Measurements from ENCODE around the gene TMEM174.

GRCh38 chr5:73205305-73205704 is 32.3 kb downstream of the TMEM174 start:
- TF ChIP-seq, protein P1, sequence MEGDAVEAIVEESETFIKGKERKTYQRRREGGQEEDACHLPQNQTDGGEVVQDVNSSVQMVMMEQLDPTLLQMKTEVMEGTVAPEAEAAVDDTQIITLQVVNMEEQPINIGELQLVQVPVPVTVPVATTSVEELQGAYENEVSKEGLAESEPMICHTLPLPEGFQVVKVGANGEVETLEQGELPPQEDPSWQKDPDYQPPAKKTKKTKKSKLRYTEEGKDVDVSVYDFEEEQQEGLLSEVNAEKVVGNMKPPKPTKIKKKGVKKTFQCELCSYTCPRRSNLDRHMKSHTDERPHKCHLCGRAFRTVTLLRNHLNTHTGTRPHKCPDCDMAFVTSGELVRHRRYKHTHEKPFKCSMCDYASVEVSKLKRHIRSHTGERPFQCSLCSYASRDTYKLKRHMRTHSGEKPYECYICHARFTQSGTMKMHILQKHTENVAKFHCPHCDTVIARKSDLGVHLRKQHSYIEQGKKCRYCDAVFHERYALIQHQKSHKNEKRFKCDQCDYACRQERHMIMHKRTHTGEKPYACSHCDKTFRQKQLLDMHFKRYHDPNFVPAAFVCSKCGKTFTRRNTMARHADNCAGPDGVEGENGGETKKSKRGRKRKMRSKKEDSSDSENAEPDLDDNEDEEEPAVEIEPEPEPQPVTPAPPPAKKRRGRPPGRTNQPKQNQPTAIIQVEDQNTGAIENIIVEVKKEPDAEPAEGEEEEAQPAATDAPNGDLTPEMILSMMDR (conservative IDR thresholded peaks at IDR 0.05 in 1 of 2, IDR thresholded peaks at IDR 0.05 in 1 of 2; ENCODE audit: low read depth in 1 of 2, low read length in 2 of 2), result no peak
- no peak for TF ChIP-seq EZH2 (IDR thresholded peaks at IDR 0.05; ENCODE audit: low read length, missing control alignments)
